GM13977 (cell line): ENCODE measurements around the gene PTBP1.

Experiments
- DNase-seq: peaks from one replicate; pipeline ENCODE4 v3.0.0; 2012; ENCODE audit warnings: low spot score
- CTCF ChIP-seq: IDR thresholded peaks from 2 replicates; pipeline ENCODE4 v1.5.1; 2012; ENCODE audit warnings: mild to moderate bottlenecking, control low read depth; ENCODE audit not compliant: insufficient read depth; ENCODE audit errors: extremely low read depth, missing control alignments
- in situ Hi-C: fragments of 300-500 bp; cut with MboI; formaldehyde crosslinking; loops from one replicate; pipeline ENCODE4 v1.12.0; 2022; ENCODE audit warnings: low sequenced_read_pairs, low pct_unique_long_range_greater_than_20kb, mixed read lengths, inconsistent platforms; ENCODE audit not compliant: unreplicated experiment

PTBP1 gene

DNA sequence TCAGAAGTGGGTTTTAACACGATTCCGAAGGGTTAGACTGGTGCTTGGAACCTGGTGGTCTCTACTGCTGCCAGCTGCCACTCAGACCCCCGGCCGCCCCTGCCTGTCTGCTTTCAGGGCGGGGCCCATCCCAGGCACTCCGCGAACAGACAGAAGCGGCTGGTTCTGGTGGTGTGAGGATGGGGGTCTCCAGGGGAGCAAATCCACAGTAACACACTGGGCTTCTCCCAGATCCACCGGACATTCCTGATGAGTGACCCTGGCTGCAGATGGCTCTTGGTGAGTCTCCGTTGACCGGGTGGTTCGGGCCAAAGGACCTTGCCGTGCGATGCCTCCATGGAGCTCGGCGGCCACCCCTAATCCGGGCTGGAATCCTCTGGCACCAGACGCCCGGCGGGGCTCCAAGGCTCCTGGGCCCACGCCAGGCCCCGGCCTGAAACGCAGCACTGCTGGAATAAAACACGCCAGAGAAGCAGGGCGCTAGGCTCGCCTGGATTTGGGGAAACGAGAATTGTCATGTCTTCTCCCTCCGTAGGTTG is 2.1 kb upstream of the PTBP1 start:
- no peak for TF ChIP-seq CTCF
- DNase-seq = no peak
- in situ Hi-C loops = no loop called here

- peak; percentile 24 for DNase-seq
- TF ChIP-seq CTCF = no peak
- in situ Hi-C loops = no loop called here
Measured at GRCh38 chr19:795691-796581, 1.3 kb upstream of the PTBP1 start.

DNA sequence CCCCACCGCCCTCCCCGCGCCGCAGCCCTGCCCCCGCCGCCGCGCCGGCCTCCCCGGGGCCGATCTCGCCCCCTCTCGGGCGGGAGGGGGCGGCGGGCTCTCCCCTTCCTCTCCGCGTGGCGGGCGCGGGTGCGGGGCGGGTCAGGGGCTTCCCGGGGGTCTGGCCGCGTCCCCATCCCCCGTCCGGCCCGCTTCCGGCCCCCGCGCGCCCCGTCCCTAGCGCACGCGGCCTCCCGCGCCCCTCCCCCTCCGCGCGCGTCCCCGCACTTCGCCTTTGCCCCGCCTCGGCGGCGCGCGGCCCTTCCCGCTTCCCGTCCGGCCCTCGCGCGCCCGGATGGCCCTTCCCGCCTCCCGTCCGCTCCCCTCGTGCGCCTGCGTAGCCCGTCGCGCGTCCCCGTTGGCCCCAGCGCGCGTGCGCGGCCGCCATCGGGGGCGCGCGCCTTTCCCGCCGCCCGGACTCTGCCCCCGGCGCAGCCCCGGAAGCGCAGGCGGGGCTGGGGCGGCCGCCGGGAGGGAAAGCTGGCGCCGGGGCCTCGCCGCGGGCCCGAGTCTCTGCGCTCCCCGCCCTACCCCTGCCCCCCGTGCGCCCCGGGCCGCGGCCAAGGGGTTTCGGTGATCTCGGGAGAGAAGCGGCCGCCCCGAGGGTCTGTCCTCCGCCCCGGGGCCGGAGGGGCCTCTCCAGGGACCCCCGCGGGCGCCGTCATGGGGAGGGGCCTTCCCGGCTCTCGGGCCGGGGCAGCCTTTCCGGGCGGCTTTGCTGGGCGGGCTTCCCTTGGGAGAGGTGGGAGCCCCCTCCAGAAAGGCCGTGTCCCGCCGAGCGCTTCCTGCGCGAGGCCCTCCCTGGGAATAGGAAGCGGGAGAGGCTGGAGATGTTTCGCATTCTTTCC is 519 bp downstream of the PTBP1 start:
- in situ Hi-C loops = no loop called here
- TF ChIP-seq CTCF = no peak
- peak; percentile 100 for DNase-seq

GRCh38 chr19:798415-799075 is 1.3 kb downstream of the PTBP1 start:
- no peak for TF ChIP-seq CTCF
- in situ Hi-C loops = no loop called here
- DNase-seq = no peak

GRCh38 chr19:799076-799881 is 2.0 kb downstream of the PTBP1 start:
- no peak for DNase-seq
- in situ Hi-C loops = no loop called here
- peak; percentile 8 for TF ChIP-seq CTCF
